Sigmoid colon (tissue), 7 donors: ENCODE data around the gene CCDC33. TPM values are rescaled to one million over a fixed set of nuclear protein-coding genes. Genes with fewer than 3 reads are reported as not detected.

Source experiments
- DNase-seq: peaks from one replicate; pipeline ENCODE4 v3.0.0-alpha.2; 2019
- H3K27ac ChIP-seq, 4 donors: fragments of 200-600 bp; sonication (generic); one replicate each; pipeline ENCODE4 v1.5.1; 2016 to 2019; ENCODE audit warnings: mild to moderate bottlenecking in 1 of 4
- H3K27me3 ChIP-seq, 3 donors: fragments of 200-600 bp; sonication (generic); one replicate each; pipeline ENCODE4 v1.5.1; 2019; ENCODE audit warnings: mild to moderate bottlenecking in 1 of 3
- H3K36me3 ChIP-seq, 4 donors: fragments of 200-600 bp; sonication (generic); one replicate each; pipeline ENCODE4 v1.5.1; 2016 to 2019
- H3K4me1 ChIP-seq, 4 donors: fragments of 200-600 bp; sonication (generic); one replicate each; pipeline ENCODE4 v1.5.1; 2017 to 2019
- H3K4me3 ChIP-seq, 4 donors: fragments of 200-600 bp; sonication (generic); one replicate each; pipeline ENCODE4 v1.5.1; 2017 to 2019; ENCODE audit warnings: mild to moderate bottlenecking in 2 of 4, moderate library complexity in 1 of 4
- H3K9me3 ChIP-seq, 4 donors: fragments of 200-600 bp in 3 of 4; sonication (generic) in 3 of 4; one replicate each; pipeline versions ENCODE4 v1.5.1 to v1.6.1; 2013 to 2019
- EP300 ChIP-seq, 4 donors: sonication (generic); formaldehyde crosslinking; IDR thresholded peaks; one replicate each; pipeline ENCODE4 v1.6.1; 2017; ENCODE audit warnings: antibody characterized with exemption in 4 of 4
- POLR2A ChIP-seq, 2 donors: fragments of 450-650 bp; IDR thresholded peaks; one replicate each; pipeline ENCODE4 v1.6.1; 2016; ENCODE audit warnings: antibody characterized with exemption in 2 of 2, mild to moderate bottlenecking in 2 of 2, moderate library complexity in 2 of 2
- POLR2AphosphoS5 ChIP-seq, 4 donors: sonication (generic); formaldehyde crosslinking; IDR thresholded peaks; one replicate each; pipeline ENCODE4 v1.6.1; 2017; ENCODE audit warnings: antibody characterized with exemption in 4 of 4
- WGBS, 2 donors: extraction: QIAGEN DNeasy Blood & Tissue Kit; methylation state at CpG; one replicate each; pipeline ENCODE4 v1.1.7; 2013; 5-methylcytosine and 5-hydroxymethylcytosine counted together
- intact Hi-C: fragments of 100-400 bp; cut with DNase I; formaldehyde crosslinking; loops from one replicate; pipeline ENCODE4 v1.15.1; 2023
- polyA plus RNA-seq, 3 donors: library from polyadenylated mRNA; stranded (reverse); fragments of 200-250 nt; gene quantifications; one replicate each; pipeline ENCODE4 v1.2.3, GENCODE V29; 2013
- total RNA-seq, 4 donors: library from RNA; depleted of rRNA; stranded (reverse); fragments of >200 nt; gene quantifications; one replicate each; pipeline ENCODE4 v1.1.0, GENCODE V29; 2016
- TF ChIP-seq, protein P1 (sequence below), 4 experiments: fragments of 450-650 bp in 3 of 4; fragments of 200-600 bp in 1 of 4; IDR thresholded peaks; one replicate each; pipeline ENCODE4 v1.5.1; 2016 to 2019; ENCODE audit warnings: antibody characterized with exemption in 4 of 4, mild to moderate bottlenecking in 3 of 4, moderate library complexity in 2 of 4
- donor health status: healthy with polysubstance abuse.
- donor health status: Bipolar disorder and iron deficiency.
- donor health status: healthy.

Gene CCDC33
- total and polyA plus RNA-seq, 7 donors: 0.09 to 0.60 TPM; not detected in 5

- H3K4me1 ChIP-seq: peaks cover 0 to 11% (median 6%) of the 10 kb centered on the region in 4 donors
- TF ChIP-seq, protein P1, sequence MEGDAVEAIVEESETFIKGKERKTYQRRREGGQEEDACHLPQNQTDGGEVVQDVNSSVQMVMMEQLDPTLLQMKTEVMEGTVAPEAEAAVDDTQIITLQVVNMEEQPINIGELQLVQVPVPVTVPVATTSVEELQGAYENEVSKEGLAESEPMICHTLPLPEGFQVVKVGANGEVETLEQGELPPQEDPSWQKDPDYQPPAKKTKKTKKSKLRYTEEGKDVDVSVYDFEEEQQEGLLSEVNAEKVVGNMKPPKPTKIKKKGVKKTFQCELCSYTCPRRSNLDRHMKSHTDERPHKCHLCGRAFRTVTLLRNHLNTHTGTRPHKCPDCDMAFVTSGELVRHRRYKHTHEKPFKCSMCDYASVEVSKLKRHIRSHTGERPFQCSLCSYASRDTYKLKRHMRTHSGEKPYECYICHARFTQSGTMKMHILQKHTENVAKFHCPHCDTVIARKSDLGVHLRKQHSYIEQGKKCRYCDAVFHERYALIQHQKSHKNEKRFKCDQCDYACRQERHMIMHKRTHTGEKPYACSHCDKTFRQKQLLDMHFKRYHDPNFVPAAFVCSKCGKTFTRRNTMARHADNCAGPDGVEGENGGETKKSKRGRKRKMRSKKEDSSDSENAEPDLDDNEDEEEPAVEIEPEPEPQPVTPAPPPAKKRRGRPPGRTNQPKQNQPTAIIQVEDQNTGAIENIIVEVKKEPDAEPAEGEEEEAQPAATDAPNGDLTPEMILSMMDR (IDR thresholded peaks at IDR 0.05): no peak
- TF ChIP-seq POLR2A (IDR thresholded peaks at IDR 0.05): no peak
- TF ChIP-seq POLR2AphosphoS5 (IDR thresholded peaks at IDR 0.05): no peak
- TF ChIP-seq EP300 (IDR thresholded peaks at IDR 0.05): no peak
- H3K27ac ChIP-seq: no peak overlapping the region
- no peak for DNase-seq
- 93 to 98% methylated on average over 6 of the region's 6 CpGs for WGBS, 2 donors
- intact Hi-C loops: no loop called here
- H3K36me3 ChIP-seq: no peaks in the 10 kb centered on the region
- H3K4me3 ChIP-seq: no peak overlapping the region
- H3K27me3 ChIP-seq: peaks cover 0 to 6% (median 0%) of the 10 kb centered on the region in 3 donors
- no peaks in the 10 kb centered on the region for H3K9me3 ChIP-seq
Measured at GRCh38 chr15:74199297-74199652, 36.9 kb upstream of the CCDC33 start.

DNA sequence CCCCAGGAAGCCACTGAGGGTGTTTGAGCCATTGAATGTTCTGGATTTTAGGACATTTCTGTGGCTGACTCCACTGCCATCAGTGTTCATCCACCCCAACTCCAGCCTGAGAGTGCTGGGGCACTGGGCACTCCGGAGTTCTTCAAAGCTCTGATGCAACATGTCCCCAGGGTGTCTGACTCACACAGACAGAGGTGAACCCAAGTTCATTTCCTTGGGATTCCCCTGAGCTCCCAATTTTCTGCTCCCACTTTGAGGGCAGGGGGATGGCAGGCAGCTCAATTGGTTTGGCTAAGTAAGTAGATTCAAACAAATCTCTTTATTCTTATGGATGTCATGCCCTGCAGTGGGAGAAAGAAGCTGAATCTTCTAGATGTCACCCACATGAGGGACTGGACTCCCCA, 35.7 kb upstream of the CCDC33 start:
- 29 to 53% methylated on average over 1 of the region's 1 CpG for WGBS, 2 donors
- Histone ChIP-seq H3K36me3 (no peaks in the 10 kb centered on the region), H3K9me3 (no peaks in the 10 kb centered on the region), H3K27ac (no peak overlapping the region), H3K4me3 (no peak overlapping the region), H3K27me3 (peaks cover 0 to 6% (median 0%) of the 10 kb centered on the region in 3 donors), H3K4me1 (peaks cover 0 to 11% (median 6%) of the 10 kb centered on the region in 4 donors)
- peak; percentile 77 for DNase-seq
- TF ChIP-seq POLR2AphosphoS5 (IDR thresholded peaks at IDR 0.05) (peak in 1 of 4 donors; percentile 24), POLR2A (IDR thresholded peaks at IDR 0.05) (no peak), EP300 (IDR thresholded peaks at IDR 0.05) (no peak)
- TF ChIP-seq, protein P1 (IDR thresholded peaks at IDR 0.05): no peak
- intact Hi-C loops: no loop called here

- WGBS, 2 donors: 82 to 83% methylated on average over 8 of the region's 8 CpGs
- Histone ChIP-seq H3K27me3 (peaks cover 0 to 6% (median 0%) of the 10 kb centered on the region in 3 donors), H3K4me3 (no peak overlapping the region), H3K9me3 (no peaks in the 10 kb centered on the region), H3K4me1 (peaks cover 0 to 11% (median 5%) of the 10 kb centered on the region in 4 donors), H3K27ac (no peak overlapping the region), H3K36me3 (no peaks in the 10 kb centered on the region)
- TF ChIP-seq EP300 (IDR thresholded peaks at IDR 0.05): no peak
- TF ChIP-seq, protein P1 (IDR thresholded peaks at IDR 0.05): no peak
- no peak for TF ChIP-seq POLR2A (IDR thresholded peaks at IDR 0.05)
- TF ChIP-seq POLR2AphosphoS5 (IDR thresholded peaks at IDR 0.05): peak in 1 of 4 donors; percentile 6
- peak; percentile 76 for DNase-seq
- intact Hi-C loops: no loop called here
Measured at GRCh38 chr15:74200871-74201419, 35.2 kb upstream of the CCDC33 start.

GRCh38 chr15:74201710-74202420, 34.3 kb upstream of the CCDC33 start:
- no peak overlapping the region for H3K27ac ChIP-seq

More at GRCh38 chr15:74201710-74202420, 34.3 kb upstream of the CCDC33 start:
- WGBS, 2 donors: 70 to 83% methylated on average over 7 of the region's 7 CpGs
- DNase-seq: no peak
- H3K36me3 ChIP-seq: no peaks in the 10 kb centered on the region
- H3K27me3 ChIP-seq: peaks cover 0 to 6% (median 0%) of the 10 kb centered on the region in 3 donors
- no peak overlapping the region for H3K4me3 ChIP-seq
- H3K4me1 ChIP-seq: peaks cover 0 to 11% (median 2%) of the 10 kb centered on the region in 4 donors
- intact Hi-C loops: no loop called here
- no peaks in the 10 kb centered on the region for H3K9me3 ChIP-seq
- no peak for TF ChIP-seq POLR2A (IDR thresholded peaks at IDR 0.05)
- TF ChIP-seq, protein P1 (IDR thresholded peaks at IDR 0.05): no peak
- no peak for TF ChIP-seq POLR2AphosphoS5 (IDR thresholded peaks at IDR 0.05)
- TF ChIP-seq EP300 (IDR thresholded peaks at IDR 0.05): no peak
